Measurements from ENCODE around the gene C2CD3. TPM values are rescaled to one million over a fixed set of nuclear protein-coding genes. Genes with fewer than 3 reads are reported as not detected.
"Not testable (repeated sequence)": the region's sequence is repeated elsewhere in the genome, so short reads cannot be mapped to it uniquely, and the experiment has no call there.

The C2CD3 gene
- total RNA-seq, 4 donors from 2014 or later = 16.8 to 50.3 (median 29.0) TPM

DNA sequence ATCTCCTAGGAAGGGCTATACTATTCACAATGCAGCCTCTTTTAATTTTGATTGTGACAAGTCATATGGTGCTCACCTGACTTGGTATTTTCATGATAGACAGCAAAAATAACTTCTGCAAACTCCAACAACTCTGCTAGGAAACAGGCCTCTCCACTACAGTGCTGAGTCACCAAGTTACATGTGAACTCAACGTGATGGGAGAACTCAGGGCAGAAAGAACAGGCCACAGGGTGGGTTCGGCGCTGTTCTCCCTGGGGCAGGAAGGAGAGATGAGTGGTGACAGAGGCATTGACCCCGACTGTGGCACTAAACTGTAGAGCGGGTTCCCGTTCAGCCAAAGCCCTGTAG, 85.3 kb downstream of the C2CD3 start:
- Histone ChIP-seq H3K4me1 (no peaks in the 10 kb centered on the region), H3K27ac (no peak overlapping the region), H3K36me3 (peaks cover 0 to 62% (median 0%) of the 10 kb centered on the region in 3 donors), H3K4me3 (no peak overlapping the region), H3K9me3 (no peaks in the 10 kb centered on the region), H3K27me3 (no peaks in the 10 kb centered on the region)
- no peak for DNase-seq
- no peak for TF ChIP-seq POLR2A (IDR thresholded peaks at IDR 0.05)
- TF ChIP-seq, protein P1, sequence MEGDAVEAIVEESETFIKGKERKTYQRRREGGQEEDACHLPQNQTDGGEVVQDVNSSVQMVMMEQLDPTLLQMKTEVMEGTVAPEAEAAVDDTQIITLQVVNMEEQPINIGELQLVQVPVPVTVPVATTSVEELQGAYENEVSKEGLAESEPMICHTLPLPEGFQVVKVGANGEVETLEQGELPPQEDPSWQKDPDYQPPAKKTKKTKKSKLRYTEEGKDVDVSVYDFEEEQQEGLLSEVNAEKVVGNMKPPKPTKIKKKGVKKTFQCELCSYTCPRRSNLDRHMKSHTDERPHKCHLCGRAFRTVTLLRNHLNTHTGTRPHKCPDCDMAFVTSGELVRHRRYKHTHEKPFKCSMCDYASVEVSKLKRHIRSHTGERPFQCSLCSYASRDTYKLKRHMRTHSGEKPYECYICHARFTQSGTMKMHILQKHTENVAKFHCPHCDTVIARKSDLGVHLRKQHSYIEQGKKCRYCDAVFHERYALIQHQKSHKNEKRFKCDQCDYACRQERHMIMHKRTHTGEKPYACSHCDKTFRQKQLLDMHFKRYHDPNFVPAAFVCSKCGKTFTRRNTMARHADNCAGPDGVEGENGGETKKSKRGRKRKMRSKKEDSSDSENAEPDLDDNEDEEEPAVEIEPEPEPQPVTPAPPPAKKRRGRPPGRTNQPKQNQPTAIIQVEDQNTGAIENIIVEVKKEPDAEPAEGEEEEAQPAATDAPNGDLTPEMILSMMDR (IDR thresholded peaks at IDR 0.05) = no peak

DNA sequence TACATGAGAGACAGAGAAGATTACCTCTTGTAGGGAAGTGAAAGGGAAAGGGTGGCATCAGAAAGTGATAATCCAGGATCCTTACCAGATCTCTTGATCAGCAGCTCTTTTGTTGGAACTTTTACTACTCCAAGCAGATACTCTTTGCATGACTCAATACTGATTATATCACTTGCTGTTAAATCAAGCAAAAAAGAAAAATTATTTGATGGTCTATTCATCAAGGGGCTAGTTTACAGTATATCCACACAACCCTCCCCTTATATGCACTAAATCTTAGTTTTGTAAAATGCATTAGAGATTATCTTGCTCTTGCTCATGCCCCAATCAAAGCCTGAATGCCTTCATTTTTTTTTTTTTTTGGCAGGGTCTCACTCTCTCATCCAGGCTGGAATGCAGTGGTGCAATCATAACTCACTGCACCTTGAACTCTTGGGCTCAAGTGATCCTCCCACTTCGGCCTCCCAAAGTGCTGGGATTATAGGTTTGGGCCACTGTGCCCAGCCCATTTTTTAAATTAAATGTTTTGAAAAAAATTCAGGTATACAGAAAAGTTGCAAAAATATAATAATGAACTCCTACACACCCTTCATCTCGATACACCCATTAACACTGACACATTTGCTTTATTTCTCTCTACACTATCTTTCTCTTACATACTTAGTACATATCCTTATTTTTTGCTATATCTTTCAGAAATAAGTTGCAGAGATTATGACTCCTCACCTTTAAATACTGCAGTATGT, 85.8 kb downstream of the C2CD3 start:
- TF ChIP-seq, protein P1 (IDR thresholded peaks at IDR 0.05) = no peak
- no peak for TF ChIP-seq POLR2A (IDR thresholded peaks at IDR 0.05)
- DNase-seq = no peak
- no peaks in the 10 kb centered on the region for H3K4me1 ChIP-seq
- no peaks in the 10 kb centered on the region for H3K9me3 ChIP-seq
- no peak overlapping the region for H3K27ac ChIP-seq
- no peaks in the 10 kb centered on the region for H3K27me3 ChIP-seq
- no peak overlapping the region for H3K4me3 ChIP-seq
- peaks cover 0 to 59% (median 0%) of the 10 kb centered on the region in 3 donors for H3K36me3 ChIP-seq

DNA sequence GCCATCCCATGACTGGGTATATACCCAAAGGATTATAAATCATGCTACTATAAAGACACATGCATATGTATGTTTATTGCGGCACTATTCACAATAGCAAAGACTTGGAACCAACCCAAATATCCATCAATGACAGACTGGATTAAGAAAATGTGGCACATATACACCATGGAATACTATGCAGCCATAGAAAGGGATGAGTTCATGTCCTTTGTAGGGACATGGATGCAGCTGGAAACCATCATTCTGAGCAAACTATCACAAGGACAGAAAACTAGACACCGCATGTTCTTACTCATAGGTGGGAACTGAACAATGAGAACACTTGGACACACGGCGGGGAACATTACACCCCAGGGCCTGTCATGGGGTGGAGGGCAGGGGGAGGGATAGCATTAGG, 86.9 kb downstream of the C2CD3 start:
- H3K9me3 ChIP-seq, H3K27me3 ChIP-seq, H3K27ac ChIP-seq, H3K4me3 ChIP-seq, H3K4me1 ChIP-seq, DNase-seq: not testable (repeated sequence)
- peaks cover 0 to 50% (median 0%) of the 10 kb centered on the region in 3 donors for H3K36me3 ChIP-seq

DNA sequence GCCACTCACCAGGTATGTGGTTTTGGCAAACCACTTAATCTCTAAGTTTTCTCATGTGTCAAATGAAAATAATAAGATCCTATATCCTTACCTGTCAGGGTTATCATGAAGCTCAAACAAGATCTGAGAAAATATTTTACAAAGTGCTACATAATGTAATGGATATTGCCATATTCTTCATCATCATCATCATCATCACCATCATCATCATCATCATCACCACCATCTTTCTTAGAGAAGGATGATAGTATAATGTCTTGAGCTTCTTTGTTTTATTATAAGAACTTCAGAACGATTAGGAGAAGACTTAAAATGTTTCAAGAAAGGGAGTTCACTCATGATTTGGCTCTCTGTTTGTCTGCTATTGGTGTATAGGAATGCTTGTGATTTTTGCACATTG, 89.4 kb downstream of the C2CD3 start:
- Histone ChIP-seq H3K27ac (no peak overlapping the region), H3K36me3 (peaks cover 0 to 34% (median 0%) of the 10 kb centered on the region in 3 donors), H3K27me3 (no peaks in the 10 kb centered on the region), H3K4me3 (no peak overlapping the region), H3K4me1 (no peaks in the 10 kb centered on the region), H3K9me3 (no peaks in the 10 kb centered on the region)
- TF ChIP-seq, protein P1 (IDR thresholded peaks at IDR 0.05) = no peak
- no peak for TF ChIP-seq POLR2A (IDR thresholded peaks at IDR 0.05)
- DNase-seq = no peak

DNA sequence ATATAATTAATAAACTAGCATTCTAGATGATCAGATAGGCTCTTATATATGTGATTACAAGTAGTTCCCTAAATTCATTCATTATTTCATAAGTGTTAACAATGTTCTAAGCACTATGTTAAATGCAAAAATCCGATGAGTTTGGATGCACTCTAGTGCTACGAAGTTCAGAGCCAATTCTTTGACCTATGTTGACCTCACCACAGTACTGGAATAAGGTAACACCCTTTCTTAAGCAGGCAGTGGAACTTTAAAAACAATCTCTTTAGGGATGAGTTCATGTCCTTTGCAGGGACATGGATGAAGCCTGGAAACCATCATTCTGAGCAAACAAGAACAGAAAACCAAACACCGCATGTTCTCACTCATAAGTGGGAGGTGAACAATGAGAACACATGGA, 93.6 kb downstream of the C2CD3 start:
- no peaks in the 10 kb centered on the region for H3K27me3 ChIP-seq
- no peak for DNase-seq
- no peaks in the 10 kb centered on the region for H3K9me3 ChIP-seq
- H3K4me3 ChIP-seq = no peak overlapping the region
- no peak for TF ChIP-seq POLR2A (IDR thresholded peaks at IDR 0.05)
- TF ChIP-seq, protein P1 (IDR thresholded peaks at IDR 0.05) = no peak
- H3K36me3 ChIP-seq = peaks cover 0 to 32% (median 0%) of the 10 kb centered on the region in 3 donors
- H3K4me1 ChIP-seq = no peaks in the 10 kb centered on the region
- H3K27ac ChIP-seq = no peak overlapping the region

DNA sequence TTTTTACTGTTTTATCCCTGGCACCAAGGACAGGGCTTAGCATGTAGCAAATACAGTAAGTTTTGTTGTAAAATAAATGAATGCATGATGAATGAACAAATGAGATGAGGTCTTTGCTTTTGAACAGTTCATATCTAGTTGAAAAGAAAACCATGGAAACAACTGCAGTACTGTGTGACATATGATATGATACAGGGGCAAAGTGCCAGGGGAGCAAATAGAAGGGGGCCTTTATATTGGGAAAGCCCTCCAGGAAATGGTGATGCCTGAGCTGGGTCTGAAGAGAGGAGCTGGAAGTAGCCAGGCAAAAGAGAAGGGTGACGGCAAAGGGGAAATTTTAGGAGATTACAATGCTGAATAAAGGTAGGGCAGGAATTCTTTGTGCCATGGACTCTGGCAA, 98.1 kb downstream of the C2CD3 start:
- no peak for TF ChIP-seq POLR2A (IDR thresholded peaks at IDR 0.05)
- TF ChIP-seq, protein P1 (IDR thresholded peaks at IDR 0.05) = no peak
- Histone ChIP-seq H3K36me3 (peaks cover 0 to 38% (median 0%) of the 10 kb centered on the region in 3 donors), H3K4me1 (no peaks in the 10 kb centered on the region), H3K27ac (no peak overlapping the region), H3K27me3 (no peaks in the 10 kb centered on the region), H3K4me3 (no peak overlapping the region), H3K9me3 (no peaks in the 10 kb centered on the region)
- DNase-seq = no peak
